HEK293T (cell line): ENCODE results near the gene DTNBP1.

ENCODE experiments used
- ELF4 ChIP-seq: fragments of 450-650 bp; IDR thresholded peaks from 2 replicates; pipeline ENCODE4 v1.6.1; 2017; ENCODE audit warnings: antibody characterized with exemption
- SP1 ChIP-seq: fragments of 450-650 bp; IDR thresholded peaks from 2 replicates; pipeline ENCODE4 v1.6.1; 2017
- SUZ12 ChIP-seq: fragments of 450-650 bp; IDR thresholded peaks from 2 replicates; pipeline ENCODE4 v1.6.1; 2016; ENCODE audit warnings: mild to moderate bottlenecking

- TF ChIP-seq ELF4 (no peak), SUZ12 (no peak), SP1 (no peak)
Observed at GRCh38 chr6:15515226-15515625, 147.6 kb downstream of the DTNBP1 start.
